Glutamatergic neuron (in vitro differentiated cells): ENCODE results near the gene SLC36A4. TPM values are rescaled to one million over a fixed set of nuclear protein-coding genes. Genes with fewer than 3 reads are reported as not detected.
"Not testable (repeated sequence)": the region's sequence is repeated elsewhere in the genome, so short reads cannot be mapped to it uniquely, and the experiment has no call there.

ENCODE experiments used
- DNase-seq: peaks from one replicate; pipeline ENCODE4 v3.0.0; 2022
- H3K27ac Mint-ChIP-seq: one replicate; pipeline ENCODE4 v1.8.0; 2020; ENCODE audit warnings: mild to moderate bottlenecking, mixed read lengths, inconsistent platforms; ENCODE audit not compliant: unreplicated experiment
- H3K27me3 Mint-ChIP-seq: one replicate; pipeline ENCODE4 v1.8.0; 2020; ENCODE audit warnings: mild to moderate bottlenecking, moderate library complexity, mixed read lengths, inconsistent platforms; ENCODE audit not compliant: unreplicated experiment
- H3K36me3 Mint-ChIP-seq: one replicate; pipeline ENCODE4 v1.8.0; 2020; ENCODE audit warnings: mild to moderate bottlenecking, mixed read lengths, inconsistent platforms; ENCODE audit not compliant: unreplicated experiment
- H3K4me1 Mint-ChIP-seq: one replicate; pipeline ENCODE4 v1.8.0; 2020; ENCODE audit warnings: mild to moderate bottlenecking, low read depth, mixed read lengths, inconsistent platforms; ENCODE audit not compliant: unreplicated experiment
- H3K4me3 Mint-ChIP-seq: one replicate; pipeline ENCODE4 v1.8.0; 2020; ENCODE audit warnings: mild to moderate bottlenecking, mixed read lengths, inconsistent platforms; ENCODE audit not compliant: unreplicated experiment
- H3K9me3 Mint-ChIP-seq: one replicate; pipeline ENCODE4 v1.8.0; 2020; ENCODE audit warnings: mild to moderate bottlenecking, moderate library complexity, mixed read lengths, inconsistent platforms; ENCODE audit not compliant: unreplicated experiment
- long read RNA-seq: library from polyadenylated mRNA; unstranded; transcript quantifications from one replicate; pipeline ENCODE4 v2.0.0, GENCODE V29; 2020; ENCODE audit not compliant: unreplicated experiment
- total RNA-seq: library from RNA; stranded (reverse); fragmentation: NEBNext Ultra II Directional; extraction: Animal tissue kit (Norgen Biotek cat#: 25700); gene quantifications from one replicate; pipeline ENCODE4 v1.2.1, GENCODE V29; 2021; ENCODE audit not compliant: unreplicated experiment
- TF ChIP-seq, protein P1 (sequence below): fragments of 200-600 bp; sonication (generic); IDR thresholded peaks from one replicate; pipeline ENCODE4 v1.5.0; 2021; ENCODE audit not compliant: partially characterized antibody, unreplicated experiment

SLC36A4 gene
- total RNA-seq: 33.1 TPM
- long read RNA-seq, full-length matches to known transcripts: 13 of 18 reads
- long read RNA-seq, partial matches to known transcripts: 0 of 18 reads
- long read RNA-seq, other reads (novel, unspliced or antisense): 5 of 18 reads

GRCh38 chr11:93197380-93198214 is at the start of gene SLC36A4:
SLC36A4 (minus strand) TSS chr11:93197991; CDS start chr11:93197832, 159 bp downstream.
- TF ChIP-seq, protein P1, sequence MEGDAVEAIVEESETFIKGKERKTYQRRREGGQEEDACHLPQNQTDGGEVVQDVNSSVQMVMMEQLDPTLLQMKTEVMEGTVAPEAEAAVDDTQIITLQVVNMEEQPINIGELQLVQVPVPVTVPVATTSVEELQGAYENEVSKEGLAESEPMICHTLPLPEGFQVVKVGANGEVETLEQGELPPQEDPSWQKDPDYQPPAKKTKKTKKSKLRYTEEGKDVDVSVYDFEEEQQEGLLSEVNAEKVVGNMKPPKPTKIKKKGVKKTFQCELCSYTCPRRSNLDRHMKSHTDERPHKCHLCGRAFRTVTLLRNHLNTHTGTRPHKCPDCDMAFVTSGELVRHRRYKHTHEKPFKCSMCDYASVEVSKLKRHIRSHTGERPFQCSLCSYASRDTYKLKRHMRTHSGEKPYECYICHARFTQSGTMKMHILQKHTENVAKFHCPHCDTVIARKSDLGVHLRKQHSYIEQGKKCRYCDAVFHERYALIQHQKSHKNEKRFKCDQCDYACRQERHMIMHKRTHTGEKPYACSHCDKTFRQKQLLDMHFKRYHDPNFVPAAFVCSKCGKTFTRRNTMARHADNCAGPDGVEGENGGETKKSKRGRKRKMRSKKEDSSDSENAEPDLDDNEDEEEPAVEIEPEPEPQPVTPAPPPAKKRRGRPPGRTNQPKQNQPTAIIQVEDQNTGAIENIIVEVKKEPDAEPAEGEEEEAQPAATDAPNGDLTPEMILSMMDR: no peak
- H3K4me1 Mint-ChIP-seq: peaks cover 14% of the 10 kb centered on the region
- H3K9me3 Mint-ChIP-seq: peaks cover 4% of the 10 kb centered on the region
- DNase-seq: peak; percentile 94
- peak within 1 kb of the TSS; percentile 99 for H3K4me3 Mint-ChIP-seq
- H3K36me3 Mint-ChIP-seq: no peaks in the 10 kb centered on the region
- peaks cover 4% of the 10 kb centered on the region for H3K27me3 Mint-ChIP-seq
- H3K27ac Mint-ChIP-seq: peak within 1 kb of the TSS; percentile 99

DNA sequence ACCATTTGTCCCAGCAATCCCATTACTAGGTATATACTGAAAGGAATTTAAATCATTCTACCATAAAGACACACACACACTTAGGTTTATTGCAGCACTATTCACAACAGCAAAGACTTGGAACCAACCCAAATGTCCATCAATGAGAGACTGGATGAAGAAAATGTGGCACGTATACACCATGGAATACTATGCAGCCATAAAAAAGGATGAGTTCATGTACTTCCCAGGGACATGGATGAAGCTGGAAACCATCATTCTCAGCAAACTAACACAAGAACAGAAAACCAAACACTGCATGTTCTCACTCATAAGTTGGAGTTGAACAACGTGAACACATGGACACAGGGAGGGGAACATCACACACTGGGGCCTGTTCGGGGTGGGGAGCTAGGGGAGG is 49.0 kb upstream of the SLC36A4 start:
- not testable (repeated sequence) for H3K4me1 Mint-ChIP-seq, H3K27ac Mint-ChIP-seq, DNase-seq, H3K36me3 Mint-ChIP-seq, H3K4me3 Mint-ChIP-seq, H3K27me3 Mint-ChIP-seq, H3K9me3 Mint-ChIP-seq

- H3K27ac Mint-ChIP-seq: no peak overlapping the region
- H3K36me3 Mint-ChIP-seq: peaks cover 3% of the 10 kb centered on the region
- TF ChIP-seq, protein P1: no peak
- H3K27me3 Mint-ChIP-seq: no peaks in the 10 kb centered on the region
- DNase-seq: no peak
- H3K4me1 Mint-ChIP-seq: no peaks in the 10 kb centered on the region
- H3K4me3 Mint-ChIP-seq: no peak overlapping the region
- H3K9me3 Mint-ChIP-seq: no peaks in the 10 kb centered on the region
Measured at GRCh38 chr11:93244018-93244417, 46.2 kb upstream of the SLC36A4 start.

- no peaks in the 10 kb centered on the region for H3K9me3 Mint-ChIP-seq
- no peaks in the 10 kb centered on the region for H3K36me3 Mint-ChIP-seq
- H3K27me3 Mint-ChIP-seq: no peaks in the 10 kb centered on the region
- no peak overlapping the region for H3K27ac Mint-ChIP-seq
- TF ChIP-seq, protein P1: no peak
- DNase-seq: no peak
- H3K4me1 Mint-ChIP-seq: peaks cover 3% of the 10 kb centered on the region
- H3K4me3 Mint-ChIP-seq: no peak overlapping the region
Measured at GRCh38 chr11:93239966-93240365, 42.2 kb upstream of the SLC36A4 start.

DNA sequence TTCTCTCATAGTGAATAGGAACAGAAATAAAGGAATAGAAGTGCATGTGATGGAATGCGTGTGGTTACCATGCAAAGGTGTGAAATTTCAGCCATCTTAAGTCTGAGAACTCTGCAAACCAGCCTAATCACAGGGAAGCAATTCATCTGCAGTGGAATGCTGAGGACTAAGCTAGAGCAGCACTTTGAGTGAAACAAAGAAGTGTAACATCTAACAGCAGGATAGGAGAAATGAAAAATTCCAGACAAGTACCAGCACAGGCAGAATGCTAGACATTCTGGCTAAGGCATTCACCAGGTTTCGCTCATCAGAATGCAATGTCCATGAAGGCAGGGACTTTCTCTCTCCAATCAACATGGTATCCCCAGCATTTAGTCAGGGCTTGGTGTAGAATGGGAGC is 41.2 kb upstream of the SLC36A4 start:
- H3K9me3 Mint-ChIP-seq: no peaks in the 10 kb centered on the region
- TF ChIP-seq, protein P1: no peak
- no peaks in the 10 kb centered on the region for H3K36me3 Mint-ChIP-seq
- H3K4me3 Mint-ChIP-seq: no peak overlapping the region
- H3K4me1 Mint-ChIP-seq: peaks cover 3% of the 10 kb centered on the region
- H3K27ac Mint-ChIP-seq: no peak overlapping the region
- H3K27me3 Mint-ChIP-seq: no peaks in the 10 kb centered on the region
- DNase-seq: no peak
